ENCODE data around the gene TSPAN16. TPM values are rescaled to one million over a fixed set of nuclear protein-coding genes. Genes with fewer than 3 reads are reported as not detected.

TSPAN16 gene
- total RNA-seq, 1 donor from 2014 or later = not detected

DNA sequence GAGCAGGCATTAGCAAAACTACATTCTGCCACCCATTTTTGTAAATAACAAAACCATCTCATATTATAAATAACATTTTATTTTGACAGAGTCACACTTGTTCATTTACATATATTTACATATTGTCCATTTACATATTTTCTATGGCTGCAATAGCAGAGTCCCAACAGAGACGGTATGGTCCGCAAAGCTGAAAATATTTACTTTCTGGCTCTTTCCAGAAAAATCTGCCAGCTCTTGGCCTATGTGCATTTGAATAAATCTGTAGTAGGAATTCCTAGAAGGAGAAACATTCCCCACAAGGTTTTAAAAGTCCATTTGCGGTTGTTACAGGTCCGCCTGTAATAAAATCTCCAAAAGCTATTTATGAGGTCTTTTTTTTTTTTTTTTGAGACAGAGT is 5.7 kb upstream of the TSPAN16 start:
- Mint-ChIP-seq H3K9me3 (no peaks in the 10 kb centered on the region), H3K27ac (no peak overlapping the region), H3K36me3 (no peaks in the 10 kb centered on the region), H3K4me3 (no peak overlapping the region), H3K4me1 (ENCODE audit: unreplicated experiment) (peaks cover 7% of the 10 kb centered on the region), H3K27me3 (no peaks in the 10 kb centered on the region)
- DNase-seq (ENCODE audit: extremely low spot score, unreplicated experiment) = no peak
- TF ChIP-seq CTCF (conservative IDR thresholded peaks at IDR 0.05) = no peak

GRCh38 chr19:11291415-11291814 is 4.5 kb upstream of the TSPAN16 start:
- Mint-ChIP-seq H3K9me3 (no peaks in the 10 kb centered on the region), H3K4me1 (ENCODE audit: unreplicated experiment) (peaks cover 7% of the 10 kb centered on the region), H3K27me3 (no peaks in the 10 kb centered on the region), H3K36me3 (no peaks in the 10 kb centered on the region), H3K4me3 (no peak overlapping the region), H3K27ac (no peak overlapping the region)
- TF ChIP-seq CTCF (conservative IDR thresholded peaks at IDR 0.05) = no peak
- no peak for DNase-seq (ENCODE audit: extremely low spot score, unreplicated experiment)

- Mint-ChIP-seq H3K27me3 (no peaks in the 10 kb centered on the region), H3K4me1 (ENCODE audit: unreplicated experiment) (peaks cover 7% of the 10 kb centered on the region), H3K27ac (no peak overlapping the region), H3K36me3 (no peaks in the 10 kb centered on the region), H3K4me3 (no peak overlapping the region), H3K9me3 (no peaks in the 10 kb centered on the region)
- DNase-seq (ENCODE audit: extremely low spot score, unreplicated experiment) = no peak
- no peak for TF ChIP-seq CTCF (conservative IDR thresholded peaks at IDR 0.05)
These were observed 4.0 kb upstream of the TSPAN16 start for GRCh38 chr19:11291991-11292390.

- Mint-ChIP-seq H3K27ac (no peak overlapping the region), H3K27me3 (no peaks in the 10 kb centered on the region), H3K4me3 (peak overlapping the region; percentile 81), H3K4me1 (ENCODE audit: unreplicated experiment) (peaks cover 7% of the 10 kb centered on the region), H3K9me3 (no peaks in the 10 kb centered on the region), H3K36me3 (no peaks in the 10 kb centered on the region)
- peak; percentile 96 for TF ChIP-seq CTCF (conservative IDR thresholded peaks at IDR 0.05)
- DNase-seq (ENCODE audit: extremely low spot score, unreplicated experiment) = peak; percentile 96
These were observed 2.2 kb upstream of the TSPAN16 start for GRCh38 chr19:11293433-11294389.

DNA sequence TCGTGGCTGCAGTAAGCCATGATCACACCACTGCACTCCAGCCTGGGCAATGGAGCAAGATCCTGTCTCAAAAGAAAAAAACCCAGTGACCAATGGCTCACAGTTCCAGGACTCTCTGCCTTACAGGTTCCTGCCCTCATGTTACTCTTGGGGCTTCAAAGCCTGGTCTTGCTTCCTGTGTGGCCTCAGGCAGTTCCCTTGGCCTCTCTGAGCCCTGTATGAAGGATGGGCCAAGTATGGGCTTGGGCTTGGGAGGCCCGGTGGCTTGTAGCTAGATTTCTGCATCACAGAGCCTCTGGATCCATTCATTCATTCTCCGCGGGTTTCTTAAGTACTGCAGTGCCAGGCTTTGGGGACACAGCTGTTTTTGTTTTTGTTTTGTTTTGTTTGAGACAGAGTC is 780 bp upstream of the TSPAN16 start:
- no peak for TF ChIP-seq CTCF (conservative IDR thresholded peaks at IDR 0.05)
- Mint-ChIP-seq H3K36me3 (no peaks in the 10 kb centered on the region), H3K27me3 (no peaks in the 10 kb centered on the region), H3K4me3 (no peak overlapping the region), H3K4me1 (ENCODE audit: unreplicated experiment) (peaks cover 7% of the 10 kb centered on the region), H3K9me3 (no peaks in the 10 kb centered on the region), H3K27ac (no peak overlapping the region)
- no peak for DNase-seq (ENCODE audit: extremely low spot score, unreplicated experiment)
